GM21786 (cell line): ENCODE results near the gene REN.

Experiments
- ATAC-seq: cut with Tn5 transposase; IDR thresholded peaks from one replicate; pipeline ENCODE4 v1.9.1; 2021; ENCODE audit not compliant: unreplicated experiment

REN gene

DNA sequence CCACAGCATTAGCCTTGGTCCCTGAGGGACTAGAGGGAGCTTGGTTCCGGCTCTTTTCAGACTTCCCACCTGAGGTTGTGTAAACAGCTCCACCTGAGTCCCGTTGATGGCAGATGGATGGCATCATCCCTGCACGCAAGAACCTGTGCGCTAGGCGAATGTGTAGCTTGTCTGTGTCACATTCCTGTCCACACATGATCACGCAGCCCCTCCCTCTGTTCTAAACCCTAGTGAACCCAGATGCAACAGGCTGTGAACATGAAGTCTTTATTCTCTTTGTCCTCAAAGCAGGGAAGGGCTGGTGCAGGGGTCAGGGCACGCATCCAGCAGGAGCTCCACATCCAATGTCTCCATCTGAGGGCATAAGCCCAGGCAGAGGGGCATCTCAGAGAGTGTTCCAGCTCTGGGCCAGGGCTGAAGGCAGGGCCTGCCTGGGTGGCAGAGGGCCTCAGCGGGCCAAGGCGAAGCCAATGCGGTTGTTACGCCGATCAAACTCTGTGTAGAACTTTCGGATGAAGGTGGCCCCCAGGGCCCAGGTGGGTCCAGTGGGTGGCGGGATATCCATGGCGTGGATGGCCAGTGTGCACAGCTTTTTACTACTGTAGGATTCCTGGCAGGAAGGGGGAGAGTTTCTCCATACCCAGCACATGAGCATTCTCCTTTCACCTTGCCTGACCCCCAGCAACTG is 11.4 kb downstream of the REN start:
- ATAC-seq = no peak

DNA sequence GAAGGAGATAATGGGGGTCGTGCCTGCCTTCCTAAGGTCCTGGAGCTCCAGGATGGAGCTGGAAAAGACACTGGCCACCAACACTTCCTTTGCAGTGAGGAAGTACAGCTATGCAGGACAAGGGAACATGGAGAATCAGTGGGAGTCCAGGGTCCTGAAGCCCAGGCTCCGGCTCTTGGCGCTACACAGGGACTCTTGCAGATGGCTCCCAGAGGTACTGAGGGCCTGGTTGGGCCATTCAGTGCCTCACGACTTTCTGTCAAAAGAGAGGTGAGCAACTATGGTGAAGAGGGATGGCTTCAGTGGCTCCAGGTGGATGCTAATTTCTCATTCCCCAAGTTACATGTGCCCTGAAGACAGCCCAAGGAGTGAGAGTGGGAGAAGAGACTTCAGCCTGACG is 12.5 kb downstream of the REN start:
- ATAC-seq = no peak

DNA sequence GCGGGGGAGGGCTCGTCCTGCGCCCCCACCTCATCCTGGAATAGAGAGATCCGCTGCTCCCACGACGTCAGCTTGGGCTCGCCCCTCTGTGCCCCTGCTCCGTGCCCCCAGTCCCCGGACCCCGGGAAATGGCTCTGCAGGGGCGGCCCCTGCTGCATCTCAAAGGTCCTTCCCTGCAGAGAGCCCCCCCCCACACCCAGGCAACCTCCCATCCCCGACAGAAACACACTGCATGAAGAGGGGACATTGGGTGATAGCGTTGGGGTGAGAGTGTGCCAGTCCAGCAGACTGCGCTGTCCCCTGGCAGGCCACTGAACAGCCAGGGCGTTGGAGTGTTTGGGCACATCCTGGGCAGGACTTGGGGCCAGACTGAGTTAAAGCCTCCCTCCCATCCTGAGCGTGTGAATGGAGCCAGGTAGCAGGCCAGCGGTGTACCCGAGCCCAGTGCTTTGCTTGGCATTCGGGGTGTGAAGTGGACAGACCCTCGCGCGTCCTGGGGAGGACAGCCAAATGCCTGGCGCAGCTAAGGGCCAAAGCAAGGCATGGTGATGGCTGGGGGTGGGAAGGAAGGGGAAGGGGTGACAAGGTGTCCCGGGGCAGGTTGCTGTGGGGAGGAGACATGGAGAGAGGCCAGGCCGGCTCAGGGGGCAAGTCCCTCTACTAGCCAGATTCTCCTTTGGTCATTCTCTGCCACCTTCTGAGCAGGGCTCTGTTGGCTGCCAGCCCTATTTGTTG is 13.7 kb downstream of the REN start:
- ATAC-seq = no peak

DNA sequence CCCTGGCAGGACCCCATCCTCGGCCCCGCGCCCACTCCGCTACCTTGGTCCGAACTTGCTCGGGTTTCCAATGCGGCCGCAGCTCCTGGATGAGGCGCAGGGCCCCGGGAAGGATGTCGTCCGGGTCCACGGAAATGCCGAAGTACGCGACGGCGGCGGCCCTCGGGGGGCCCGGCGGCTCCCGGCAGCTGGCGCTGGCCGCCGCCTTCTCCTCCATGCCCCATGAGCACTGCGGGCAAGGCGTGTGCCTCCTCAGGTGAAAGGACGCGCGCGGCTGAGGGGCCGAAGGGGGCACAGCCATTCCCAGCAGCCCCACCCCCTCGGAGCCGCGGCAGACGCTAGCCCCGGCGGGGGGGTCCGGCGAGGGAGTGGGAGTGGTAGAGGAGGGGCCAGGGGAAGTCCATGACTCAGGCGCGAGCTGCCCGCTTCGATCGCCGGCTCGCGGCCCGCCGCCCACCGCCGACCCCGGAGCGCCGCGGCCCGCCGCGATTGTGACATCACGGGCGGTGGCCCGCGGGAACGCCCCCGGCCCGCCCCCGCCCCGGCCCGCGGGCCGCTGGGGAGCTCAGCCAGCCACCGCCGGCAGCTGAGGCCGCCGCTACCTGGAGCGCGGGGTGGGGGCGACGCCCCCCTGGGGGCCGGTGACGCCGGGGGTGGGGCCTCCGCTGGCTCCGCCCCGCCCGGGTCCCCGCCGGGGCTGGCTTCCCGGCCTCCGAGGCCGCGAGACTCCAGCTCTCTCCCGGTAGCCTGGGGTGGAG is 14.4 kb downstream of the REN start, which contains the start of gene ETNK2:
Gene ETNK2, minus strand, starts transcription at position 493 of the 758 bp plus-strand sequence. Its CDS starts 192 bp downstream, at position 301.
- no peak for ATAC-seq

DNA sequence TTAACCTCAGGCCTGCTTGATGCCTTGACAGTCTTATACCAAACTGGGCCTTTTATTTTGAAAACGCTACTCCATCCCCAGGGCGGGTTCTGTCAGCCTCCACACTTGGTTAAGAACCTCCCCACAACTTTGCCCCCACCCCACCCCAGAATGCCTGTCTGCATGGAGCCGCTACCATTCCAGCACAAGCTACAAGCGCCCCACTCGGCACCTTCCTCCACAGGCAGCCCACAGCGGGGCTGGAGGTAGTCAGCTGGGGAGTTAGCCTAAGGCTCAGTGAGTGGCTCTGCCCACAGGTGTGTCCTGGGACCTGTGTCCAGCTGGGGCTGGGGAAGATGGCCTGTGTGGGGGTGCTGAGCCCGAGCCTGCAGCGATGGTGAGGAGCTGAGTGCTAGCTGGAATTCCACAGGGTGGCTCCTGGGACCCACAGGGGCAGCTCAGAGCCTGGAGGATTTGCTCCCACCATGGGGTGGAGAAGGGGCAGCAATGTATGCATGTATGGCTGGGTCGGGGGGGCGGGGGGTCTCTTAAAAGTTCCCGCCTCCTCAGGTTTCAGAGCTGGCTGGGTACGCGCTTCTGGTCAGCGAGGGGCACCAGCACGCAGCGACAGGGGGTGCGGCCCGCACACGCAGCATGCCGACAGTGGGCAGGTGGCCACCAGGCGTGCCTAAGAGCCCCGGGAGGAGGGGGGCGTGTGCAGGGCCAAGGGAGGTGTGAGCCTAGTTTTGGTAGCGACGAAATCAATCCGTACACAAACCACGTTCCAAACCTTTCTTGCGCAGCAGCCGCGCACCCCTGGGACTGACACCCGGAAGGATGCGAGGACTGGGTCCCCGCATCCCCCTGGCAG is 15.2 kb downstream of the REN start:
- no peak for ATAC-seq

DNA sequence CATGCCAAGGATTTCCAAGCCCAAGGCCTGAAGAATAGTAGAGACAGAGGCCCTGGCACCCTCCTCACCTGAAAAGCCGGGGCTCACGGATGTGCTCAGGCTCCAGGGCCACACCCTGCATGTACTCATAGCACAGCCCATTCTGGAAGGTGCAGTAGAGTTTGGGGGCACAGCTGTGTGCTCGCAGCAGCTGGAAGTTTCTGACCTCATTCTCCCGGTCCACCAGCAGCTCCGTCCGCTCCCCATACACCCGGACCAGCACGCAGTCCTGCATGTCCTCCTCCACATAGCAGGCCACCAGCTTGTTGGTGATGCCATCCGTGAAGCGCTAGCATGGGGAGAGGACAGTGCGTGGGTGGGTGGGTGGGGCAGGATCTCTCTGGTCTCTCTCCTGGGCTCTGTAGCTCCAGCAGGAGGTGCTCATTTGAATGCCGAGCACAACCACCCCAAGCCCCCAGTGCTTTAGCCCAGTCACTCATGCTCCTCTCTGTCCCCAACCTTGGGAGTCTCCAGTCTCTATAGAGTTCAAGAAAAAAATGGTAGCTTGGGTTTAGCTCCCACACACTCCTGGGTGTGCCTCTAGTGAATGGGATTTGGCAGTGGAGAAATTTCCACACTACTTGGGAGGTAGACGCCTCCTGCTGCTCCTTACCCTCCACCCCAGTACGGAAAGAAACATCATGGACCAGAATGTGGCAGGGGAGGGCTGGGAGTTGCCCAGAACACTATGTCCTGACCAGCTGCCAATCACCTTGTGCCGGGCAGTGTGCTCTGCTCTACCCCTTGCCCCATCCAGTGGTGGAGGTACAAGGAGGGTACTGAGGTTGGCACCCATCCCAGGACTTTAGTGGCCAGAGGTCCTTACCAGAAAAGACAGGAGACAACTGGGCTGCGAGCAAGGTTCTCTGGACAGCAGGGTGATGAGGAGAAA is 16.2 kb downstream of the REN start:
- ATAC-seq = no peak

DNA sequence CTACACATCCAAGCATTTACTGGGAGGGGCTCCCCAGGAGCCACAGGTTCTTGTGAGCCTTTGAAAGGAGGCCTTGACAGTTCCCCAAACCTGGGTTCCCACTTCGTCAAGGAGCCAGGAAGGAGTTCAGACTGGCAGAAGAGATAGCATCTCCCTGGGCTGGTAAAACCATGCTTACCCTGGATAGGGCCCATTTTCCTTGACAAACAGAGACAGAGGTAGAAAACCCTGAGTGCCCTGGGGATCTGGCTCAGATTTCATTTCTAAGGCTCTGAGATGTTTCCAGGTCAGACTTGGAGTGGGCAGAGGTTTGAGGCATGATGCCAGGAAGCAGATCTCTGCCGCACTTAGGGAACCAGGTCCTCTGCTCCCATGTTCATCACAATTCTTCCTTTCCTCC is 17.0 kb downstream of the REN start:
- no peak for ATAC-seq

DNA sequence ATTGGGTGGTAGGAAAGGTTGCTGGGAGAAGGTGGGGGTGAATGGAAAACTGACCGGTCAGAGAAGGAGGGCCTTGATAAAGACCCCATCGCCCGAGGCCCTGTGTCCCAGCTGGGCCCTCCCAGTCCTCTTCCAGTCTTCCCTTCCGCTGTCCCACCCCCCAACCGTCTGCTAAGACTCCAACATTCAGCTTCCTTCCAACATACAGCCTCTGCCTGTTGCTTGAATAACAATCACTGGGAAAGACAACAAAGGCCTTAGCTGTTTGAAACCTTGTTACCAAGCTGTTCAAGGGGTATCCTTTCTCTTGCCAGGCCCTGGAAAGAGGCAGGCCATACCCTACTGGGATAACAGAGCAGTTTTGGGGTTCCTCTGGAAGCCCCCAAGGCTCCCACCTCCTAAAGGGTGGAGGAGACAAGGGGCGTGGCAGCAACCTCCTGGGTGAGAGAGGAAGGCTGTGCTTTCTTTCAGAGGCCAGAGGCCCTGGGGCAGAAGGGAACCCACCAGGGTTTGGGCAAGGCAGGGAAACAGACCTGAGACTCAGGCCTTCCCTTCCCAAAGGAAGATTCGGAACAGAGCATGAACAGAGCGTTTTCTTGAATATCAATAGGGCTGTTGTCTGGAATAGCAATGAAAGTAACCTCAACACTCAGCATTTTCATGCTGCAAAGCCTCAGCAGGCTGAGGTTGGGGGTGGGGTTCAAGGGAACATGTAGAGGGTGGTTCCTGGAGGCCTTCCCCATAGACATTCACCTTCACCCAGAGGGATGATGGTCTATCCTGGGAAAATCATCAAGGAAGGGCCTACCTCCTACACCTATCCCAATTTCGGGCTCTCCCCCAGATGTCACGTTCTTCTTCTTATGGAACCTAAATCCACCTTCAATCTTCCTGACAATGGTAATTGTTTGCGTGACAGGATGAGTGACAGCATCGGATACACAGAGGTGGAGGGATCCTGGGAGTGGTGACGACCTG is 18.4 kb downstream of the REN start:
- ATAC-seq = no peak

DNA sequence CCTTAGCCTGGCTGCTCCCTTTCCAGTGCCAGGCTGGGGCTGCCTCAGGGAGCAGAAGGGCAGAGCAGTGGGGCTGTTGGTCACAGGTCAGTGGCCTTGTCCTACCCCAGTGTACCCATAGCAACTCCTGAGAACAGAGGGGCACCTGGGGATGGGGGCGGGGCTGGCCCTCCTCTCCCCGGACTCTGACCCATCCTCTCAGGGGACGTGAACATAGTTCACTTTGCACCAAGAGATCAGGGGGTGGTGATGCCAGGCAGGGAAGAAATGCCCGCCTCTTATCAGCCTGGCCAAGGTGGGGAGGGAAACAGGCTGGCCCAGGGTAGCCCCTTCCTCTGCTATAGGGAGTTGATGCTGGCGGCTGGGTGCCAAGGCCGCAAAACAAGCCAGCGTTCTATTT is 19.2 kb downstream of the REN start:
- no peak for ATAC-seq

DNA sequence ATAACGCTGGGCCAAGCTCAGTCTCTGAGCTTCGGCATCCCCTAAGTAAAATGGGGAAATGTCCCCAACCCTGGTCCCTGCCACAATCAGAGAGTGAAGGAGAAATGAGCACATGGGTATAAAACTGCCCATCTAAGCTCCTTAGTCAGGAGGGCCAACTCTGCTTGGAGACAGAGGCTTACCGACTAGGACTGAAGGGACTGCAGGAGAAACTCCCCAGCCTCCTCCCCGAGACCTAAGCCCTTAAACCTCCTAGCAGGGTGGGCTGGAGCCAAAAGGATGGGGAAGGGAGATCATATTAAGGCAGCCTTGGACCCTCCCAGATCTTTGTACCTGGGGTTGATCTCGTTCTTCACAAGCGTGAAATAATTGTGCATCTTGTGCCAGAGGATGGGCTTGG is 19.8 kb downstream of the REN start:
- ATAC-seq = no peak

DNA sequence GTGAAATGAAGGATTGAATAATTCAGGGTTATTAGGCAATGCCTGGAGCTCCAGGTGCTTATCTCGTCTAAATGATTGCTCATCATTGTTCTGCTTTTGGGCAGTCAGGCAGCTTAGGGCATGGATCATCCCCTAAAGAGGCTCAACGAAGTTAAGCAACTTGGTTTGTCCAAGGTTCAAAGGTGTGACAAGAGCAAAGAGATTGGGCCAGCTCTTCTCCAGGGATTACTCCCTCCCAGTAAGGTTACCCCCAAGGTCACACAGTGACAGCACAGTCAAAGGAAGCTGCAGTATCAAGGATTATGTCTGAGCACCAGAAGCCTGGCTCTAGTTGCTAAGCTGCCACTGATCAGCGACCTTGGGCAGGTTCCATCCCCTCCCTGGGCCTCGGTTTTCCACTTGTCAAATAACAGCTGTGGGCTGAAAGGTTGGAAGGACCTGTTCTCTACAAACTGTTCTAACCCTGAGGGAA is 21.1 kb downstream of the REN start:
- no peak for ATAC-seq

DNA sequence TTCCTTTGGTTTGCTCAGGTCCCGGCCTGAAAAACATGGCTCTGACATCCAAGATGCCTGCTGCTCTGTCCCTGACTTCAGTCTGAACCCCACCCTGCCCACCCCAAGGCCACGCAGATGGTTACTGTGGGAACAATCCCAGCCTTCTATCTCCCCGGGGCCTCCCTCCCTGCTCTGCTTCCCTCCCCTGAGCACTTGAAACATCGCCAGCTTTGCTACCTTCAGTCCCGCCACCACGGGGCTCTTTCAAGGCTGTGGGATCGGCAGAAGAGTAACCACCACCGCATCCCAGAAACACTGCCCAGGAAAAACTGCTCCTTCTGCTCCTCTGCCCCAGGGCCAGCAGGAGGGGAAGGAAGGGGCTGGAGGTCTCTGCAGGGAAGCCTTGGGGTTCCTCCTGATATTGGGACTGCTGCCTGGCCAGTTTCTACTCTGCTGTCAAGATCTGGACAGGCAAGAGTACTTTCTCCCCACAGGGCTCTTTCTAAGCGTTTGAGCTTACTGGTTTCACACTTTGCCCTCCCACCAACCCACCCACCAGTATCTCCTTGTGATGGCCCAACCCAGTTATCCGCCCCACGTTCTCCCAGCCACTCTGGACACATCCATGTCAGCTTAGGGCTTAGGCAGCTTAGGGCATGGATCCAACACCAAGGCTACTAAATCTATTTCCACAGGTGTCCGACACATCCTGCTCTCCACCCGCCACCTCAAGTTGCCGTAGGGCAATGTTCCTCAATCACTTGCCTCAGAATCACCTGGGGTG is 22.7 kb downstream of the REN start:
- no peak for ATAC-seq

DNA sequence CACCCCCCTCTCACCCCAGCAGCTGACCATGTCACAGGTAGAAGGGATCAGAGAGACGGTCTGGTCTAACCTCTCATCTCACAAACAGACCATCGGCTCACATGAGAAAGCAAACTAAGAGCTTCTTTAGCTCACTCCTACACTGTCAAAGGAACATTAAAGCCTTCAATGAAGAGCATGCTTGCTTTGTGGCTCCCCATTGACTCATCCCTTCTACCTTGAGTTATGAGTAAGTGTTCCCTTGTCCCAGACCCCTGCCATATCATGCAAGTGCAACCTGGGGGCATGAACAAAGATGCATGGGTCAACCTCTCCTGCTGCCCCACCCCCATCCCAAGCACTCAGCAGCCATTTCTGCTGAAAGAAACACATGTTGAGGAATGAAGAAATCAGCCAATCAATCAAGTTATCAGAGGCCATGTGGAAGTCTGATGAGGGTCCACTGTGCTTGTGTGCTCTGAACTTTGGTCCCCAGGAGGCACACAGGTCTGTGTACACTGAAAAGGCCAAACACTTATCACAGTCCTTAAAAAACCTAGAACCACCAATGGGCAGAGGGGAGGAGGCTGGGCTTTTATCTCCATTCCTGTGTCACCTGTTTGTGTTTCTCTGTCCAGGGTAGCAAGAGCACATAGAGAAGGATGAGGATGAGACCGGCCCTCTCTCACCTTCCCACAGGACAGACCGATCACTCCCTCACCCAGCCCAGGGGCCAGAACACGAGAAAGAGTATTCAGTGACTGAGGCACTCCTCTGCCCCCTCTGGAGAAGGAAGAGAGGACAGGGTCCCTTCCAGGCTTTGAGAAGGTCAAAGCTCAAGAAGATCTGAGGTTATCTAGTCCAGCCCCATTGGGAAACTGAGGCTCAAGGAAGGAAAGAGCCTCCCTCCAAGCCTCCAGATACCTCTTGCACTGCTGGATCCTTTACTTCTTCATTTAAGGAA is 23.8 kb downstream of the REN start:
- no peak for ATAC-seq

DNA sequence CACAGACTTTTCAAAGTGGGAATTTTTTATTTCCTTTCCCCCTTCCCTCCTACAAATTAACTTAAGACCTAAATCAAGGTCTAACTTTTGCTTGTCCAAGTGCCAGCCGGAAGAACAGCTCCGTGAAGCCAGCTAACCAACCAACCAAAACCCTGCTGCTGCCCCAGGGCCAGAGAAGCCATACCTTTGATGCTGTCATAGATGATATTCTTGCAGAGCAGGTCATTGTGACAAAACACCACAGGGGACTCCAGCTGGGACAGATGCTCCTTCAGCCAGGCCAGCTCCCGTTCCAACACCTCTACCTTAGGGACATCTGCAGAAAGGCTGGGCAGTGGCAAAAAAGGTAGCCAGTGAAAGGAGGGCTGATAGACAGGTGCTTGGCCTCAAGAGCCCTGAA is 25.0 kb downstream of the REN start:
- no peak for ATAC-seq

DNA sequence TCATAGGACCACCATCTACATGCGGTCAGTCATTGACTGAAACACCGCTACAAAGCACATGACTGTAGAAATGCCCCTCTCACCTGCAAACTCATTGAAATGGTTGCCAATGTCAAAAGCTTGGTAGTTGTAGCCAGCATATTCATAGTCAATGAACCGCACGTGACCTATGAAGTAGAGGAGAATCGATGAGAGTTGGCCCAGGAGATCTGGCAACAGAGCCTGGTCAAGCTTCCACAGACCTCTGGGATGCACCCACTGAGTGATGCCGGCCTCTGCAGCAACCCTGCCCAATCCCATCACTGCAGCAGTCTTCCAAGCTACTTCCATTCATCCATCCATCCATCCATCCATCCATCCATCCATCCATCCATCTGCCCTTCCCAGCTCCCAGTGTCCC is 26.2 kb downstream of the REN start:
- no peak for ATAC-seq

DNA sequence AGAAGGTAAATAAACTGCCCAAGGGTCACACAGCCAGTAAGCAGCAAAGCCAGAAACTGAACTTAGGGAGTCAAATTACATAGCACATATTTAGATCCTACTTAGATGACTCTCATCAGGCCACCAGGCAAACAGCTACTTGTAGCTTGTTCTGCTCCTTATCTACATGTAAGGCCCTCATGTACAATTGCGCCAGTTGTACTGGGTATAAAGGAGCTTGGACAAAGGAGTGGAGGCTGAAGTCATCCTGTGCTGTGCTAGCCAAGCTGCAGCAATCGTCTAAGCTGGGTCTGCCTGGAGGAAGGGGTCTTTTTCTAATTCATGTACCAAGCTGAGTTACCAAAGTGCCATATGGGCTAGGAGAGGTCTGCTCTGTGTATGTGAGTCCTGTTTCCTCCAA is 27.0 kb downstream of the REN start:
- ATAC-seq = no peak

DNA sequence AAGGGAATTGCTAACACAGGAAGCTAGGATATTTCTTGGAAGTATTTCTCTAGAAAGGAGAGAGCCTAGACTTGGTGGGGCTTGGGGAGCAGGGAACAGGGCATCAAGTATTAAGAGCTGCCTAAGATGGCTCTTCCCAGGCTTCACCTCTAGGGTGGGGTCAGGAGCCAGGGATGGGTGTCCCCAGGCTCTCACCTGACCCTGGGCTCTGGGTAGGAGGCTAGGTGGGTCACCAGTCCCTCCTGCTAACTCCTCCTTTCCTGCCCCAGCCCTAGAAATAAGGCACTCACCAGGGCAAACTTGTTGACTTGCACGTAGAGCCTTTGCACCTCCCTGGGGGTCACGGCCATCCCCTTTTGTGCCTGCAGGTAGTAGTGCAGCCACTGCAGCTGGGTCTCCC is 29.3 kb downstream of the REN start:
- no peak for ATAC-seq
